SH-SY5Y (cell line): ENCODE measurements around the gene ALOX12.

Experiments used
- GATA2 ChIP-seq: IDR thresholded peaks from 2 replicates; pipeline ENCODE4 v1.6.1; 2011; ENCODE audit warnings: mild to moderate bottlenecking, low read depth, low read length
- GATA3 ChIP-seq: IDR thresholded peaks from 2 replicates; pipeline ENCODE4 v1.6.1; 2011; ENCODE audit warnings: low read depth, mild to moderate bottlenecking, low read length, moderate library complexity

DNA sequence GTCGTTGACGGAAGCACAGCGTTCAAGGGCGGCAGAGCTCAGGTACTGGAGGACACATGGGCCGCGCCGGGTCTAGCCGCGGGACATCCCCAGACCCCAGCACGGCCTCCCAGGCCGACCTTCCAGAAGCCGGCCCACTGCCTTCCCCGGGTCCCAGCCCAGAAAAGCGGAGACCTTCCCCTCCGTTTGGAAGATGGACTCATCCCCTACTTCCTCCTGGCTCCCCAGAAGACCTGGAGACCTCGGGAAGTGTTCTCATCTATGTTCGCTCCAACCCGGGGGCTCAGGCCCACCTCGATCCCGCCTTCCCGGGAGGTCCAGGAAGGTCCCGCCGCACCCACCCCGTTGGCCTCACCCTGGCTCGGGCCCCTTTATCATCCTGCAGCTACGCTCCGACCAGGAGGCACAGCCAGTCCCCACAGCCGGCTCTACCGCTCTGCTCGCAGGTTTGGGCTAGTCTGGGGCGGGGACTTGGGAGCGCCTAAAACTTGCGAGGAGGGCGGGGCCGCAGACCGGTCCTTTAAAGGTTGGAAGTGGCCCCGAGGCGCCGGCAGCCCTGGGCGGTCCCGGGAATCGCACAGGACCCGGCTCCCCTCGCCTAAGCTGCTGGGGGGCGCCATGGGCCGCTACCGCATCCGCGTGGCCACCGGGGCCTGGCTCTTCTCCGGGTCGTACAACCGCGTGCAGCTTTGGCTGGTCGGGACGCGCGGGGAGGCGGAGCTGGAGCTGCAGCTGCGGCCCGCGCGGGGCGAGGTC, at the start of gene ALOX12:
- no peak for TF ChIP-seq GATA3
- TF ChIP-seq GATA2 = no peak
